Ovary (tissue), 3 donors: ENCODE measurements around the gene TMEM271.

Source experiments
- CTCF ChIP-seq, 3 donors: fragments of 450-650 bp in 2 of 3; fragments of 200-600 bp in 1 of 3; IDR thresholded peaks; one replicate each; pipeline versions ENCODE4 v1.5.1 to v1.8.0; 2016 to 2022; ENCODE audit warnings: antibody characterized with exemption in 3 of 3, mild to moderate bottlenecking in 1 of 3
- POLR2A ChIP-seq: fragments of 450-650 bp; IDR thresholded peaks from one replicate; pipeline ENCODE4 v1.6.1; 2017; ENCODE audit warnings: antibody characterized with exemption, mild to moderate bottlenecking, moderate library complexity
- donor health status: DM: no; HTN: no; CAD: no.

GRCh38 chr4:552019-552418 is 24.1 kb downstream of the TMEM271 start:
- no peak for TF ChIP-seq POLR2A
- no peak for TF ChIP-seq CTCF (IDR thresholded peaks at IDR 0.05)
